B cell (primary cell): ENCODE measurements around the gene MGMT.

Source experiments
- CTCF ChIP-seq: fragments of 200-600 bp; IDR thresholded peaks from one replicate; pipeline ENCODE4 v1.8.0; 2022; ENCODE audit warnings: antibody characterized with exemption, mild to moderate bottlenecking
- EZH2 ChIP-seq: IDR thresholded peaks from 2 replicates; pipeline ENCODE4 v1.6.1; 2012; ENCODE audit warnings: borderline replicate concordance, low read depth, mild to moderate bottlenecking, moderate library complexity, low read length; ENCODE audit not compliant: insufficient read depth, poor library complexity, severe bottlenecking

GRCh38 chr10:129758207-129759021 lies 291.4 kb downstream of the MGMT start:
- TF ChIP-seq CTCF (no peak), EZH2 (no peak)
